ENCODE measurements around the gene CECR2. TPM values are rescaled to one million over a fixed set of nuclear protein-coding genes. Genes with fewer than 3 reads are reported as not detected.

The CECR2 gene
- total RNA-seq (2013; cell fraction: nucleolus; rRNA removed) = 0.06 and 0.15 TPM in 2 replicates
- total RNA-seq (2014; rRNA removed) (not detected in 2 replicates), total RNA-seq (2014; rRNA removed; fragmentation: Illumina TruSeq; extraction: Trizol) (not detected in 2 replicates), total RNA-seq (2021) (0.08 and 0.13 TPM in 2 replicates), polyA plus RNA-seq (2011; rRNA removed) (0.01 TPM in 2 replicates), polyA plus RNA-seq (2014; fragmentation: Illumina TruSeq; extraction: Trizol) (not detected in 2 replicates), polyA plus RNA-seq (2014; fragmentation: Nextera tagmentation; extraction: Ambion mirVana) (not detected), polyA plus RNA-seq (2014; rRNA removed) (not detected in 2 replicates), polyA plus RNA-seq (2016; fragmentation: Nextera tagmentation; extraction: Ambion mirVana) (under 1 TPM in 1 of 2 experiments, not detected in 1; 0.01 TPM), polyA minus RNA-seq (2011; rRNA and poly(A)+ RNA removed) (under 0.01 TPM in 1 of 2 replicates, not detected in the other), Bru-seq, nascent RNA (percentile 12 among the genes with signal in this experiment), BruChase-seq, experiment 1, labeled RNA remaining after a 6-hour chase (percentile 10 among the genes with signal in this experiment), BruChase-seq, experiment 2, labeled RNA remaining after a 2-hour chase (percentile 13 among the genes with signal in this experiment)
- polyA plus RNA-seq (2011; ENCODE audit: low read depth) = not detected
- polyA plus RNA-seq (2011; cell fraction: cytosol; rRNA removed) = 0.01 TPM in 1 of 2 replicates, not detected in the other
- not detected in 2 replicates for polyA plus RNA-seq (2011; cell fraction: nucleus; rRNA removed)
- polyA plus RNA-seq (2012) = 0.04 and 0.08 TPM in 2 replicates
- polyA minus RNA-seq (2011; cell fraction: cytosol; rRNA and poly(A)+ RNA removed) = not detected in 2 replicates
- under 0.01 TPM in 1 of 2 replicates, not detected in the other for polyA minus RNA-seq (2011; cell fraction: nucleus; rRNA and poly(A)+ RNA removed)
- long read RNA-seq, experiment 1 = 0 reads
- long read RNA-seq, experiment 2 = 0 reads

- Histone ChIP-seq H4K20me1 (ENCODE audit: control insufficient read depth, insufficient read depth) (no peaks in the 10 kb centered on the region), H3K27ac (ENCODE audit: control insufficient read depth, insufficient read depth) (no peak within 1 kb of the TSS), H3K4me3 (peak within 1 kb of the TSS; percentile 53), H2AFZ (ENCODE audit: control insufficient read depth, low read depth, low read length) (no peak within 1 kb of the TSS; the same call in 1 of the 2 replicates), H3K4me2 (ENCODE audit: control insufficient read depth, insufficient read depth) (peak within 1 kb of the TSS; percentile 59; the same call in 1 of the 2 replicates), H3K27me3 (replicated peaks in 1 of 2; ENCODE audit: control insufficient read depth in 2 of 2, insufficient read depth in 2 of 2, low read length in 1 of 2) (peaks cover 6 to 22% of the 10 kb centered on the region in 2 experiments), H3K9ac (ENCODE audit: control insufficient read depth, insufficient read depth, low read length) (no peak within 1 kb of the TSS), H3K79me2 (ENCODE audit: control insufficient read depth, insufficient read depth, low read length) (no peaks in the 10 kb centered on the region), H3K36me3 (ENCODE audit: control insufficient read depth in 2 of 2, insufficient read depth in 2 of 2, low read length in 1 of 2) (no peaks in the 10 kb centered on the region), H3K9me3 (replicated peaks; ENCODE audit: control insufficient read depth, insufficient read depth, low read length) (no peaks in the 10 kb centered on the region), H3K4me1 (ENCODE audit: control insufficient read depth, insufficient read depth, low read length) (no peaks in the 10 kb centered on the region)
- BruUV-seq (replicated peaks) = no TSS peak
- no peak for DNase-seq (ENCODE audit: low read depth, low spot score)
- peak; percentile 48; the same call in 2 of the 3 replicates for ATAC-seq
- intact Hi-C loops (cut with micrococcal nuclease; ENCODE audit: unreplicated experiment) (loop anchor here (10.0 kb wide), 1 partner anchor 155 kb away; the partner anchor contains the start of gene ADA2), in situ Hi-C loops (cut with MboI) (no loop called here)
- ChIA-PET SMC1A (ENCODE audit: uncharacterized antibody, unreplicated experiment) (no interaction called here), POLR2A (no interaction called here), RAD21 (ENCODE audit: unreplicated experiment) (no interaction called here), CTCF (no interaction called here)
- TF ChIP-seq SUZ12 (IDR thresholded peaks at IDR 0.05; ENCODE audit: unreplicated experiment) (peak; percentile 100), KDM1A (IDR thresholded peaks at IDR 0.05; ENCODE audit: borderline replicate concordance) (no peak), ZNF217 (IDR thresholded peaks at IDR 0.05) (no peak), PAX5 (IDR thresholded peaks at IDR 0.05; ENCODE audit: borderline replicate concordance, low read depth, low read length) (peak; percentile 52; the same call in 1 of the 2 replicates)
- no peak for FAIRE-seq
- WGBS (ENCODE audit: insufficient coverage, insufficient replicate concordance, low lambda C conversion rate, missing lambda C conversion rate) = 0% methylated on average over 11 of the region's 92 CpGs
Measured at GRCh38 chr22:17369439-17370025, at the start of gene CECR2. Gene CECR2, plus strand, starts transcription at chr22:17369460. Its CDS starts 324 bp downstream, at chr22:17369784.
